KMS-11 (cell line): ENCODE data around the gene PARP1.

Source experiments
- H2AFZ ChIP-seq: fragments of 200-600 bp; sonication (generic); 2 replicates; pipeline ENCODE4 v1.6.1; 2016; ENCODE audit warnings: antibody characterized with exemption, mixed run types, low read depth
- H3K27ac ChIP-seq: fragments of 200-600 bp; sonication (generic); 2 replicates; pipeline ENCODE4 v1.6.1; 2016; ENCODE audit warnings: mild to moderate bottlenecking, mixed run types
- H3K27me3 ChIP-seq: fragments of 200-600 bp; sonication (generic); 2 replicates; pipeline ENCODE4 v1.6.1; 2017; ENCODE audit warnings: mild to moderate bottlenecking, low read depth, mixed run types, moderate library complexity; ENCODE audit not compliant: insufficient read depth
- H3K36me3 ChIP-seq: fragments of 200-600 bp; sonication (generic); 2 replicates; pipeline ENCODE4 v1.6.1; 2017; ENCODE audit warnings: mild to moderate bottlenecking, mixed run types; ENCODE audit not compliant: insufficient read depth
- H3K4me1 ChIP-seq: fragments of 200-600 bp; sonication (generic); 2 replicates; pipeline ENCODE4 v1.6.1; 2016; ENCODE audit warnings: mild to moderate bottlenecking, low read depth, mixed run types; ENCODE audit not compliant: poor library complexity, severe bottlenecking
- H3K4me2 ChIP-seq: fragments of 200-600 bp; sonication (generic); 2 replicates; pipeline ENCODE4 v1.7.0; 2016; ENCODE audit warnings: mild to moderate bottlenecking, mixed run types
- H3K4me3 ChIP-seq: fragments of 200-600 bp; sonication (generic); IDR thresholded peaks from 2 replicates; pipeline ENCODE4 v1.6.1; 2017; ENCODE audit warnings: low read depth, low read length, mixed read lengths; ENCODE audit not compliant: insufficient read depth
- H3K79me2 ChIP-seq: fragments of 200-600 bp; sonication (generic); 2 replicates; pipeline ENCODE4 v1.6.1; 2016; ENCODE audit warnings: low read depth, mixed run types; ENCODE audit not compliant: insufficient read depth
- H3K9ac ChIP-seq: fragments of 200-600 bp; sonication (generic); 2 replicates; pipeline ENCODE4 v1.6.1; 2016; ENCODE audit warnings: mild to moderate bottlenecking, mixed run types
- H4K20me1 ChIP-seq: fragments of 200-600 bp; sonication (generic); 2 replicates; pipeline ENCODE4 v1.6.1; 2016; ENCODE audit warnings: mild to moderate bottlenecking, mixed run types; ENCODE audit not compliant: insufficient read depth
- TF ChIP-seq, protein P1 (sequence below): fragments of 200-600 bp; sonication (generic); conservative IDR thresholded peaks from 2 replicates; pipeline ENCODE4 v1.6.1; 2017; ENCODE audit warnings: low read depth, mild to moderate bottlenecking, antibody characterized with exemption, low read length, moderate library complexity, mixed read lengths

Gene PARP1

DNA sequence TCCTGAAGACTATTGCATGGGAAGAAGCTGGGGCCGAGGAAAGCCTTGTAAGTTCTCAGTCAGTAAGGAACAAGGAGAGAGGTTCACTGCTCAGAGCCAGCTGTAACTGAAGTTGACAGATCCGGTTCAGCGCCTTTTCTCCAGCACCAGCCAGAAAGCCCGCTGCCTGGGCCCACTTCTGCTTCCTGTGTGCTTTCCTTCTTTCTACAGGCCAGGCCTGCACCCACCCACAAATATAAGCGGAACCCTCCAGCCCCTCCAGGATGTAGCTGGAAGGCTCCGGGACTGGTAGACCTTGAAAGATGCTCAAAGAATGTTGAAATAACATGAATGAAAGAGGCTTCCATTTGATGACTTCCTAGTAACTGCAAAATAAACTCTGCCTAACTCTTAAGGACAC, 38.8 kb downstream of the PARP1 start:
- TF ChIP-seq, protein P1, sequence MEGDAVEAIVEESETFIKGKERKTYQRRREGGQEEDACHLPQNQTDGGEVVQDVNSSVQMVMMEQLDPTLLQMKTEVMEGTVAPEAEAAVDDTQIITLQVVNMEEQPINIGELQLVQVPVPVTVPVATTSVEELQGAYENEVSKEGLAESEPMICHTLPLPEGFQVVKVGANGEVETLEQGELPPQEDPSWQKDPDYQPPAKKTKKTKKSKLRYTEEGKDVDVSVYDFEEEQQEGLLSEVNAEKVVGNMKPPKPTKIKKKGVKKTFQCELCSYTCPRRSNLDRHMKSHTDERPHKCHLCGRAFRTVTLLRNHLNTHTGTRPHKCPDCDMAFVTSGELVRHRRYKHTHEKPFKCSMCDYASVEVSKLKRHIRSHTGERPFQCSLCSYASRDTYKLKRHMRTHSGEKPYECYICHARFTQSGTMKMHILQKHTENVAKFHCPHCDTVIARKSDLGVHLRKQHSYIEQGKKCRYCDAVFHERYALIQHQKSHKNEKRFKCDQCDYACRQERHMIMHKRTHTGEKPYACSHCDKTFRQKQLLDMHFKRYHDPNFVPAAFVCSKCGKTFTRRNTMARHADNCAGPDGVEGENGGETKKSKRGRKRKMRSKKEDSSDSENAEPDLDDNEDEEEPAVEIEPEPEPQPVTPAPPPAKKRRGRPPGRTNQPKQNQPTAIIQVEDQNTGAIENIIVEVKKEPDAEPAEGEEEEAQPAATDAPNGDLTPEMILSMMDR: no peak
- H3K4me3 ChIP-seq: no peak overlapping the region
- no peak overlapping the region for H2AFZ ChIP-seq
- H4K20me1 ChIP-seq: no peaks in the 10 kb centered on the region
- no peak overlapping the region for H3K27ac ChIP-seq
- peaks cover 5% of the 10 kb centered on the region; the same call in 1 of the 2 replicates for H3K79me2 ChIP-seq
- H3K27me3 ChIP-seq: no peaks in the 10 kb centered on the region
- H3K4me2 ChIP-seq: no peak overlapping the region
- no peaks in the 10 kb centered on the region for H3K4me1 ChIP-seq
- no peak overlapping the region for H3K9ac ChIP-seq
- peaks cover 30% of the 10 kb centered on the region; the same call in 1 of the 2 replicates for H3K36me3 ChIP-seq

DNA sequence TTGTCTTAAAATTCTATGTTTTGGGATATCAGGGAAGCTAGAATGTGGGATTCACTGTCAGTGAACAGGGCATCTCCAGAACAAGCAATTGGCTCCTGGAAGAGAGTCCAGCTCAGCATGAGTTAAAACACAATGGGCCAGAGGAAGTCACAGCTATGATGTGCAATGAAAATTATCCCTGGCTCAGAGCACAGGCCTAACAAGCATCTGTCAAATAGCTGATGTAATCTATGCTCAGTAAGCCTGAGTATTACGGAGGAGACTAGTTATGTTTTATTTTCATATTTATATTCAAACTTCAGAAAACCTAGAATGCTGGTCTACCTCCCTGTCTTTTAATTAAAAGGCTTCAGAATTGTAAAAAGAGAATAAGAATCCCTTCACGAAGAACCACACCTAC, 41.6 kb downstream of the PARP1 start:
- Histone ChIP-seq H3K9ac (no peak overlapping the region), H3K79me2 (no peaks in the 10 kb centered on the region; the same call in 1 of the 2 replicates), H2AFZ (no peak overlapping the region), H3K4me2 (no peak overlapping the region), H3K4me1 (no peaks in the 10 kb centered on the region), H3K27me3 (no peaks in the 10 kb centered on the region), H4K20me1 (no peaks in the 10 kb centered on the region), H3K4me3 (no peak overlapping the region), H3K27ac (no peak overlapping the region), H3K36me3 (peaks cover 36% of the 10 kb centered on the region; the same call in 1 of the 2 replicates)
- TF ChIP-seq, protein P1: no peak

DNA sequence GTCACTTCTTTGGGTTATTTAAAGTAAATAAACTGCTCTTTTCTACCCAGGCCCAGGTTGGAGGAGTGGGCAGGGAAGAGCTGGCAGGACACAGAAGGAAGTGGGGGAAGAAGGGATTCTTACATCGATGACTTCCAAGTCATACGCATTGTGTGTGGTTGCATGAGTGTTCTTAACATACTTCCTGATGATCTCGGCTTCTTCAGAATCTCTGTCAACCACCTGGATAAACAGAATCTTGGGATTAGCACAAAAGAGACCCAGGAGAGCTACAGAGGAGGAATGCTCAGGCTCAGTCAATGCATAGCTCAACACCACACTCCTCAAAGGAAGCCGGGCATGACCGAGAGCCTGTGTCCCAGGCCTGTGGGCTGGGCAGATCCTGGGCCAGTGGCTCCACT, 42.1 kb downstream of the PARP1 start:
- TF ChIP-seq, protein P1: no peak
- no peak overlapping the region for H3K27ac ChIP-seq
- no peaks in the 10 kb centered on the region for H4K20me1 ChIP-seq
- no peaks in the 10 kb centered on the region for H3K27me3 ChIP-seq
- H3K9ac ChIP-seq: no peak overlapping the region
- H3K4me2 ChIP-seq: no peak overlapping the region
- peaks cover 38% of the 10 kb centered on the region; the same call in 1 of the 2 replicates for H3K36me3 ChIP-seq
- H2AFZ ChIP-seq: no peak overlapping the region
- H3K4me1 ChIP-seq: no peaks in the 10 kb centered on the region
- no peaks in the 10 kb centered on the region; the same call in 1 of the 2 replicates for H3K79me2 ChIP-seq
- no peak overlapping the region for H3K4me3 ChIP-seq

DNA sequence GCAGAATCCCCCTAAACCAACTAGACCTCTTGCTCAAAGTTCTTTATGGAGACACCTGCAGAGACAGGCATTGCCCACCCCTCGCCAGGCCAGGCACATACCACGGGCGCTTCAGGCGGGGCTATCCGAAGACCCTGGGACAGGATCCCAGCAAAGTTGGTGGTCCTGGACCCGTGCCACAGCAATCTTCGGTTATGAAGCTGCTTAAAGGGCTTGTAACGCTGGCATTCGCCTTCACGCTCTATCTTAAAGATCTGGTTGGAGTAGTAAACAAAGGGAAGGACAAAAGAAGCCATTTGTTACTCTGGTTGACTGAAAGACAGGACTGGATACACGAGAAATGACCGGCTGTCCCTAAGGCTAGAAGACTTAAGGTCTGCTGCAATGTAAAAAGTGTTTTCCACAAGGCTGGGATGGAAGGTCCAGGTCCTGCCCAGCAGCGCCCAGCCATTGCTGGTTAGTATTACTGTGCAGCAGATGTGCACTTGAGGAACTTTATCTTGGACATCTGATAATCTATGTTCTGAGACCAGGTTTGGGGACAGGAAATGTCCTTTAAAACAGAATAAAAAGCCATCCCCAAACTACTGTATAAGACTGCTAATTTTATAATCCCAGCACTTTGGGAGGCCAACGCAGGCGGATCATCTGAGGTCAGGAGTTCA, 42.9 kb downstream of the PARP1 start:
- no peaks in the 10 kb centered on the region for H3K79me2 ChIP-seq
- no peak overlapping the region for H3K4me3 ChIP-seq
- peaks cover 43% of the 10 kb centered on the region; the same call in 1 of the 2 replicates for H3K36me3 ChIP-seq
- H3K4me1 ChIP-seq: no peaks in the 10 kb centered on the region
- H3K27ac ChIP-seq: no peak overlapping the region
- no peaks in the 10 kb centered on the region for H3K27me3 ChIP-seq
- H3K4me2 ChIP-seq: no peak overlapping the region
- H2AFZ ChIP-seq: no peak overlapping the region
- no peak overlapping the region for H3K9ac ChIP-seq
- TF ChIP-seq, protein P1: no peak
- no peaks in the 10 kb centered on the region for H4K20me1 ChIP-seq
